CD4-positive, alpha-beta T cell treated with Interleukin-4 for 4 hours (primary cell): ENCODE data around the gene KCNK13.
"Not testable (repeated sequence)": the region's sequence is repeated elsewhere in the genome, so short reads cannot be mapped to it uniquely, and the experiment has no call there.

Experiments
- DNase-seq: peaks from one replicate; pipeline ENCODE4 v3.0.0-alpha.2; 2020

Gene KCNK13

DNA sequence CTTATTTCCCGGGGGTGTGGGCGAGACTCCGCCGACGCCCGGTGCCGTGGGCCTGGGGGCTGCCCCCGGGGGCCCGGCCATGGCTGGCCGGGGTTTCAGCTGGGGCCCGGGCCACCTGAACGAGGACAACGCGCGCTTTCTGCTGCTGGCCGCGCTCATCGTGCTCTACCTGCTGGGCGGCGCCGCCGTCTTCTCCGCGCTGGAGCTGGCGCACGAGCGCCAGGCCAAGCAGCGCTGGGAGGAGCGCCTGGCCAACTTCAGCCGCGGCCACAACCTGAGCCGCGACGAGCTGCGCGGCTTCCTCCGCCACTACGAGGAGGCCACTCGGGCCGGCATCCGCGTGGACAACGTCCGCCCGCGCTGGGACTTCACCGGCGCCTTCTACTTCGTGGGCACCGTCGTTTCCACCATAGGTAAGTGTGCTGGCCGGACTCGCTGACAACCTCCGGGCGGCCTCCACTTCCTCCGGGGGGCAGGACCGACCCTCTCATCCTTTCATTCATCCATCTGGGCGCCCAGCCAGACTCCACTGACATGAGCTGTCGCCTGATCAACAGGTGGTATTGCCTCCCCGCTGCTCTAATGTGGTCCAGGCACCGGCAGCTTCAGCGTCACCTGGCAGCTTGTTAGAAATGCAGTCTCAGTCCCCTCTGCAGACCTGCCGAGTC lies 467 bp downstream of the KCNK13 start:
- no peak for DNase-seq

GRCh38 chr14:90062822-90063539 lies 1.2 kb downstream of the KCNK13 start:
- no peak for DNase-seq

DNA sequence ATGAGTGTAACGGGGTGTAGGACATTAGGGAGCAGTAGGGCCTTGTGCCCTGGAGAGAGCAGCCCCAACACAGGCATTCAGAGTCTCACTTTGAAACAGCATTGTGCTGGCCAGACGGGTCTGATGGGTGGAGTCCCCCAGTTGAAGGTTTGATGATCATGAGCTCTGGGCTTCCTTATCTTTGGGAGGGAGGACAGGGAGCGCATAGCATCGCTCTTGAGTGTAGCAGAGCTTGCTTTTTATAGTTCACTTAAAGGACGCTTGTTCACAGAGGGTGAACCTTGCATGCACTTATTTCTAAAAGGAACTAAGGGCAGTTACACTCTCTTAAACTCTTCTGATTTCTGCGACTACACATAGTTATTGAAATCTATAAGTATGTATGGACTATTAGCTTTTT lies 10.6 kb downstream of the KCNK13 start:
- DNase-seq, result no peak

DNA sequence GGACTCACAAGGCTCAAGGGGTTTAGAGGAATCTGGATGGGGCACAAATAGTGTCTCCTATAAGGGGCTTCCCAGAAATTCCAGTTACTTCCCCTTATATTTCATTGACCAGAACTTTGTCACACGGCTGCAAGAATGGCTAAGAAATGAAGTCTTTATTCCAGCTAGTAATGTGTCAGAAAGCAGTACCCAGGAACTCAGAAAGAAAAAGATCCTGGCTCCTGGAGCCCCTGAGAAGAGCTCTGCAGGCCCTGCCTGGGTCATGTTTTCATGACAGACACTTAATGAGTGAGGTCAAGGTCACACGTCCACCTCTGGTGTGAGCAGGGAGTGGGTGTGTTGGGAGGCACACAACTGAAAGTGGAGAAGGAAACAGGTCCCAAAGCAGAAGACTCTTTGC lies 17.8 kb downstream of the KCNK13 start:
- DNase-seq, result no peak

DNA sequence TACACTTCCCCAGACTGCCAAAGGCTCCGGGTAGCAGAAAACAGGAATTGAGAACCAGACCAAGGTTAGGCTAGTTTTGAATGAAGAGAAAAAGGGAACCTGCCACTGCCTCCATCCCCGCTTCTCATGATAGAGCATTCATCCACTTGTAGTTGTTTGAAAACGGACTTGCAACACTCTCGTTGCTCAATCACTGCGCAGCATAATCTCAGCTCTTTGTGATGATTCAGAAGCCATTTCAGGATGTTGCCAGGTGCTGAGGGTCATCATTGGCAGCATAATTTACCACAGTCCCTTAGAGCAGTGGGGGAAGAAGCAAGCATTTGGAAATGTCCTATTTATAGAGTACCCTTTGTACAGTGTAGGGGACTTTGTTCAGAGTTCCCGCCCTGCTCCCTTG lies 25.6 kb downstream of the KCNK13 start:
- peak; percentile 21 for DNase-seq

DNA sequence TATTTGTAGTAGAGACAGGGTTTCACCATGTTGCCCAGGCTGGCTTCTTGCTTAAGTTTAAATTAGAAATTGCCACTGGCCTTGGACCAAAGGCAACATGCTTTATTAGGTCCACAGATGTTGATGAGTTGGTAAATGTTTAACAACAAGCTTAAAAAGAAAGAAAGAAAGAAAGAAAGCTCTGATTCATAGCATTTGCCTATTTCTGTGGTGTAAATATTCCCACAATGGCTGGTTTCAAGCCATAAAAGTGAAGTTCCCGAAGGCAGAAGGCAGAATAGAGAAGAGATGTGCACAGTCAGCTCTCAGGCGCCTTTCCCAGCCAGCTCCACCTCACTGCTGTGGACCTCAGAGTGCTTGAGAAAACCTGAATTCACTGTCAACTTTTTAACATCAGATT lies 26.4 kb downstream of the KCNK13 start:
- no peak for DNase-seq

GRCh38 chr14:90089486-90089885 lies 27.7 kb downstream of the KCNK13 start:
- not testable (repeated sequence) for DNase-seq

DNA sequence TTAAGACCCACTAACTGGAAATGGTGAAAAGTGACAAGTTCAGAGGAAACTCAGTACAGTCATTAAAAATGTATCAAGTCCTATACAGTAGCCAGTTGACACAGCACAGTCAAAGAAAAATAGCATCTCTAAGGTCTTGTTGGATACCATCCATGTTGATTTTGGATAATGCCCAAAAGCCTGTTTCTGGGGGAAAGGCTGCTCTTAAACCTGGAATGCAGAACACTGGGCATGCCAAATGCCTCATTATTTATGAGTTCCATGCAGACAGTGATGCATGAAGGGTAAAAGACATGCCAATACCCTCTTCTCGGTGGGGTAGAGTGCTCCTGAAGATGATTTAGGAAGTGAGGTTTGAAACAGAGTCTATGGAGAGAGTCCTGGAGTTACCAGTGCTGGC lies 29.6 kb downstream of the KCNK13 start:
- DNase-seq, result no peak

GRCh38 chr14:90093942-90094595 lies 32.3 kb downstream of the KCNK13 start:
- no peak for DNase-seq

DNA sequence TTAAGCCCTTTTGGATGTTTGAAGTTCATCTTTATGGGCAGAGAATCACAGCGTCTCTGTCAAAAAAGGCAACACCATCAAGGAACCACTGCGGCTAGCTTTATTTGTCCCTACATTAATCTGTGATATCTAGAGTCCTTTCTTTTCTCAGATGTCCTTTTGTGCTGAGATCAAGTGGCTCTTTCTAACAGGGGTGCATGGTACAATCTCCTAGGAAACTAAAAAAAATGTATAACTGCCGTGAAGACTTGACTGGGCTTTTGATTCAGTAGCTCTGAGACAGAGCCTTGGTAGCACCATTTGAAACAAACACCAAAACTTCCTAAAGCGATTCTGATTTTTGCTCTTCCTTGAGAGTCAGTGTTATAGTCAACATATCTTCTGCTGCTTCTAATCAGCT lies 33.3 kb downstream of the KCNK13 start:
- no peak for DNase-seq

- DNase-seq, result no peak
Observed at GRCh38 chr14:90096566-90096965, 34.8 kb downstream of the KCNK13 start.

DNA sequence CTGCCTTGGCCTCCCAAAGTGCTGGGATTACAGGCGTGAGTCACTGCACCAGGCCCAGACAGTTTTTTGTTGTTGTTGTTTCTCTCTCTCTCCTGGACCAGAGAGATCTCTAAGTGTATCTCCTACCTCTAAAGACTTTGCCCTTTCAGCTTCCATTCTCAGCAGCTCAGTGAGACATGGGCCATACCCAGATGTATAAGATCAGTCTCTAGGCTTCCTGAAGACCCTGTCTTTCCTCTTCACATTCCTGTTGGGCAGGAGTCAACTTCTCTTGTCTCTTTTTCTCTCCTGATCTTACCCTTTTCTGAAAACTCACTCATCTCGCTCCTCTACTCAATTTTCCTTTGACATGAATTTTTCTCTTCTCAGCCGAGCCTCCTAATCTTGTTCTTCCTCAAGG lies 42.0 kb downstream of the KCNK13 start:
- DNase-seq, result no peak

GRCh38 chr14:90105756-90106155 lies 44.0 kb downstream of the KCNK13 start:
- no peak for DNase-seq

DNA sequence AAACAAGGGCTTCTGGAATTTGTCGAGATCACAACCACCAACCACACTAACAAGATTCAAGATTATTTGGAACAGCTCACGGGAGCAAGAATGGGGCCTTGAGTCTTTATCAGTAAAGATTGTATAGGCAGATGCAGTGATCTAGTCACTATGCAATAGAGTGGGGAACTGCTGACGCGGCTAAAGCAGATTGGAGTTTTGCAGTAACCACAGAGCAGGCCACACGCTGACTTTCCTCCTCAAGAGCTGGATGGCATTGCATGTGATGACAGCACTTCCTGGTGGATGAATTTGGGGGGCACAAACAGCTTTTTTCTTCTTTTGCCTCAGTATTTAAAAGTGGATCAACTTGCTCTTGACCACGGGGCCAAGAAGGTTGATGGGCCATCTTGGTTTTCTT lies 46.0 kb downstream of the KCNK13 start:
- DNase-seq, result no peak

GRCh38 chr14:90109858-90110257 lies 48.1 kb downstream of the KCNK13 start:
- DNase-seq, result no peak

- no peak for DNase-seq
Observed at GRCh38 chr14:90111895-90112534, 50.2 kb downstream of the KCNK13 start.

DNA sequence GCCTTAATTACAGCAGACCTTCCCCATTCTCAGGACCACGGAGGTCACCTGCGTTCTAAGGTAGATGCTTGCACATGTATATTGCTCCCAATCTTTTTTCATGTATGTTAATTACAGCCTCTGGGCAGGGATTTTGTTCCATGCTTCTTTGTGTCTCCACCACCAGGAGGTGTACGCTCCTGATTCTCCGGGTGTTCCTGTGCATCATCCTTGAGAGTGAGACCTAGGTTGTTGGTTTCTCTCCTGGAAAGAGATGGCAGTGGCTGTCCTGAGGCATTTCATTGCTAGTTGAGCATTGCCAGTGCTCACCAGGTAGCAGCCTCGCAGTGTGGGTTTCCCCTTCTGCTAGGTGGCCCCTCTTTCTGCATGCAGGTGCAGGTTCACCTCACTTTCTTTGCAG lies 52.8 kb downstream of the KCNK13 start:
- DNase-seq, result no peak

DNA sequence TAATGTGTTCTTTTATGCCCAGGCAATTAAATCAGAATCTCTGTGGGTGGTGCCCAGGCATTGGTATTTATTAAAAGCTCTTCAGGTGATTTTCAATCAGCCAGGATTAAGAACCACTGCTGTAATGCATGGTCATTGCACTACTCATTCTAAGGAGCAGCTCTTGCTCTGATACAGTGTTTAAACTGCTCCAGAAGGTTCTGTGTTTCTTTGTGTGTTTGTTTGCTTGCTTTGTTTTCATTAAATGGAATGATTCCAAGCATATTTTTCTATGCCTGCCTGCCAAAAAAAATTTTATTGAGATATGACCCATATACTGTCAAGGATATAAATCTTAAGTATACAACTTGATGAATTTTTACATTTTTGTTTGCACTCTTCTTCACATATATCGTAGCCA lies 54.0 kb downstream of the KCNK13 start:
- no peak for DNase-seq

DNA sequence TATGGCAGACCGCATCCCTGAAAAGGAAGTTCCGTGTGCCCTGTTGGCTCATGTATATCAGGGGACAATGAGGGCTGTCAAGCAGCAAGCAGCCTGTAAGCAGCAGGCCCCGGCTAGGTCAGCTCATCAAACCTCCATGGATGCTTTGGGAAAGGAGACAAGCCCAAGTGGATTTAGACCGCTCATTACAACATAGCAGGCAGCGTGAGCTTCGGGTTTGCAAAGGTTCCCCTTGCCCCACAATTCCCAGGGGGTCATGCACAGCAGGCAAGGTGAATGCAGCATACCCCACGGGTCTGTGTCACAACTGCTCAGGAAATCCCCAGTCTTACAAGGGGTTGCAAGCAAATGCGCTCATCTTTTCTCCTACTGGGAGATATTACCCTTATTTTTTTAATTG lies 54.6 kb downstream of the KCNK13 start:
- no peak for DNase-seq

DNA sequence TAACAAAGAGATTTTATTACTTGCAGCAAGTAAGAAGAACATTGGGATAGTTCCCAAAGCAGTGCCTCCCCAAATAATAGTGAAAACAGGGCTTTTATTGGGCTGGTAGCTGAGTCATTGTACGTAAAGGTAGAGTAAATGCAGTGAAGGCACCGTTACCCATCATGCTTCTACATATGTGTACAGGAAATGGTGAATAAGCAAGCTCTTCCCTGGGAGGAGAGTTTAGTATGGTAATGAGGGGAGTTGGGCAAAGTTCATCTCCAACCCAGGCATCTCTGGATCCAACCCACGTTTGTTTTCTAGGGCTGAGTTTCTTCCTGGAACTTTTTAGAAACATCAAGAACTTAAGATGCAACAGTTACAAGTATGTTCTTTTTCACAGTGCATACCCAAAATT lies 56.2 kb downstream of the KCNK13 start:
- no peak for DNase-seq

GRCh38 chr14:90126260-90126659 lies 64.5 kb downstream of the KCNK13 start:
- no peak for DNase-seq

DNA sequence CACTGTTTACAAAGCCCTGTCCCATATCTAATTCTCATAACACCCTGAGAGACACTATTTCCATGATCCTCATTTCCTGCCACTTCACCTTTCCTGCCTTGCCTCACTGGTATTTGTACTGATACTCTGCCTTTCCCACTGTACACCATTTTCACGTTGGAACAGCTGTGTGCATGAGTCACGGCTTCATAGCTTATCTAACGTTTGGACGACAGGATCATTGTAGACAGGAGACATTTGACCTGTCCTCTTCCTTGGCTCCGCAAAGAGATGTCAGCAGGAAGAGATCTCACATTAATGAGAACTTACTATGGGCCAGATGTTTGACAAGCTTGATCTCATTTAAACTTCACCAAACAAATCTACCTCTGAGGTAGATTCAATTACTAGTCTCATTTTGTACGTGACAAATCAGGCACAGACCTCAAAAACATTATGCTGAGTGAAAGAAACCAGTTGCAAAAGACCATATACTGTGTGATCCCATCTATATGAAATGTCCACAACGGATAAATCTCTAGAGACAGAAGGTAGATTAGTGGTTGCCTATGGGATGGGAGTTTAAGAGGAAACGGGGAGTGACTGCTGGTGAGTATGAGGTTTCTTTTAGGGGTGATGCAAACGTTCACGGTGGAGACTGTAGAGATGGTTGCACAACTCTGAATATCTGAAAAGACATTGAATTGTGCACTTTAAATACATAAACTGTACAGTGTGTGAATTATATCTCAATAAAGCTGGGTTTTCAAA lies 71.2 kb downstream of the KCNK13 start:
- DNase-seq, result no peak

- no peak for DNase-seq
Observed at GRCh38 chr14:90136904-90137303, 75.1 kb downstream of the KCNK13 start.
